CD8-positive, alpha-beta memory T cell (primary cell): ENCODE data around the gene SLC43A2. TPM values are rescaled to one million over a fixed set of nuclear protein-coding genes. Genes with fewer than 3 reads are reported as not detected.

ENCODE experiments used
- CTCF ChIA-PET: fragments of 350-600 bp; sonication (Branson Sonifier 250); formaldehyde crosslinking; loops from one replicate; lab custom pipeline; 2021; ENCODE audit warnings: antibody characterized with exemption; lab: Charles Lee
- POLR2A ChIA-PET: fragments of 350-600 bp; sonication (Branson Sonifier 250); formaldehyde crosslinking; loops from one replicate; lab custom pipeline; 2021; ENCODE audit warnings: antibody characterized with exemption; lab: Charles Lee
- DNase-seq, 5 donors: peaks; one replicate each; pipeline versions ENCODE4 v3.0.0 to v3.0.0-alpha.2; 2020 to 2022; ENCODE audit warnings: mixed read lengths in 1 of 5
- H3K27ac ChIP-seq: one replicate; pipeline ENCODE4 v1.7.0; 2013; ENCODE audit warnings: low read depth, mild to moderate bottlenecking, low read length, moderate library complexity
- H3K27me3 ChIP-seq: 2 replicates; pipeline ENCODE4 v1.7.0; 2013; ENCODE audit warnings: low read length, mild to moderate bottlenecking; ENCODE audit not compliant: insufficient read depth, poor library complexity, severe bottlenecking
- H3K36me3 ChIP-seq: 2 replicates; pipeline ENCODE4 v1.7.0; 2013; ENCODE audit warnings: mild to moderate bottlenecking, low read length, moderate library complexity; ENCODE audit not compliant: insufficient read depth
- H3K4me1 ChIP-seq: 2 replicates; pipeline ENCODE4 v1.7.0; 2013; ENCODE audit warnings: mild to moderate bottlenecking, low read length, moderate library complexity; ENCODE audit not compliant: insufficient read depth
- H3K4me3 ChIP-seq: 2 replicates; pipeline ENCODE4 v1.7.0; 2013; ENCODE audit warnings: mild to moderate bottlenecking, low read length
- H3K9me3 ChIP-seq: 2 replicates; pipeline ENCODE4 v1.7.0; 2013; ENCODE audit warnings: mild to moderate bottlenecking, low read length
- H3K27ac Mint-ChIP-seq, 8 donors: one replicate each; pipeline ENCODE4 v1.8.0; 2020 to 2021; ENCODE audit warnings: mixed read lengths in 8 of 8, mild to moderate bottlenecking in 6 of 8, inconsistent platforms in 3 of 8, moderate library complexity in 3 of 8
- H3K27me3 Mint-ChIP-seq, 2 donors: one replicate each; pipeline ENCODE4 v1.8.0; 2020 to 2021; ENCODE audit warnings: mixed read lengths in 2 of 2, mild to moderate bottlenecking in 1 of 2, moderate library complexity in 1 of 2
- H3K36me3 Mint-ChIP-seq, 3 donors: one replicate each; pipeline ENCODE4 v1.8.0; 2020 to 2021; ENCODE audit warnings: mixed read lengths in 3 of 3, inconsistent platforms in 1 of 3, mild to moderate bottlenecking in 1 of 3
- H3K4me1 Mint-ChIP-seq, 3 donors: one replicate each; pipeline ENCODE4 v1.8.0; 2020 to 2021; ENCODE audit warnings: mixed read lengths in 3 of 3, inconsistent platforms in 1 of 3, mild to moderate bottlenecking in 1 of 3
- H3K4me3 Mint-ChIP-seq, 7 donors: one replicate each; pipeline ENCODE4 v1.8.0; 2020 to 2021; ENCODE audit warnings: mixed read lengths in 7 of 7, mild to moderate bottlenecking in 6 of 7, moderate library complexity in 4 of 7, inconsistent platforms in 2 of 7
- H3K9me3 Mint-ChIP-seq, 5 donors: one replicate each; pipeline ENCODE4 v1.8.0; 2020 to 2022; ENCODE audit warnings: mixed read lengths in 5 of 5, mild to moderate bottlenecking in 3 of 5, moderate library complexity in 2 of 5, inconsistent platforms in 1 of 5
- polyA plus RNA-seq: library from polyadenylated mRNA; unstranded; fragments of 300-500 nt; fragmentation: Illumina TruSeq; gene quantifications from one replicate; pipeline ENCODE4 v1.2.3, GENCODE V29; 2021
- total RNA-seq, 2 experiments: library from RNA; stranded (reverse); gene quantifications; one replicate each; pipeline ENCODE4 v1.2.3, GENCODE V29; 2021

SLC43A2 gene
- total and polyA plus RNA-seq, 3 experiments from 2014 or later = 1.6 to 10.2 (median 9.0) TPM

- Mint-ChIP-seq H3K27me3 (peaks cover 0 to 4% of the 10 kb centered on the region in 2 donors), H3K4me1 (peaks cover 10 to 24% (median 11%) of the 10 kb centered on the region in 3 donors)
- POLR2A ChIA-PET = no interaction called here
Measured at GRCh38 chr17:1625581-1625980, 3.1 kb downstream of the SLC43A2 start.

GRCh38 chr17:1625053-1625452 lies 3.6 kb downstream of the SLC43A2 start:
- no peaks in the 10 kb centered on the region for H3K36me3 ChIP-seq
- Mint-ChIP-seq H3K9me3 (no peaks in the 10 kb centered on the region), H3K4me1 (peaks cover 7 to 21% (median 7%) of the 10 kb centered on the region in 3 donors), H3K4me3 (peak overlapping the region in 1 of 7 donors; percentile 73), H3K27me3 (peaks cover 0 to 6% of the 10 kb centered on the region in 2 donors), H3K27ac (no peak overlapping the region), H3K36me3 (peaks cover 0 to 7% (median 0%) of the 10 kb centered on the region in 3 donors)
- POLR2A ChIA-PET = no interaction called here
- no peak overlapping the region for H3K4me3 ChIP-seq
- CTCF ChIA-PET = no interaction called here
- no peaks in the 10 kb centered on the region for H3K27me3 ChIP-seq
- H3K27ac ChIP-seq = no peak overlapping the region
- H3K9me3 ChIP-seq = no peaks in the 10 kb centered on the region
- H3K4me1 ChIP-seq = peaks cover 17% of the 10 kb centered on the region
- DNase-seq = no peak

More at GRCh38 chr17:1625581-1625980, 3.1 kb downstream of the SLC43A2 start:
- Mint-ChIP-seq H3K9me3 (peaks cover 0 to 2% (median 0%) of the 10 kb centered on the region in 5 donors), H3K36me3 (peaks cover 0 to 7% (median 0%) of the 10 kb centered on the region in 3 donors), H3K4me3 (peak overlapping the region in 2 of 7 donors; percentile 54 to 73), H3K27ac (peak overlapping the region in 1 of 8 donors; percentile 20)
- Histone ChIP-seq H3K4me1 (peaks cover 17% of the 10 kb centered on the region), H3K4me3 (no peak overlapping the region), H3K27ac (no peak overlapping the region), H3K27me3 (no peaks in the 10 kb centered on the region), H3K36me3 (no peaks in the 10 kb centered on the region), H3K9me3 (no peaks in the 10 kb centered on the region)
- CTCF ChIA-PET = no interaction called here
- DNase-seq = no peak

DNA sequence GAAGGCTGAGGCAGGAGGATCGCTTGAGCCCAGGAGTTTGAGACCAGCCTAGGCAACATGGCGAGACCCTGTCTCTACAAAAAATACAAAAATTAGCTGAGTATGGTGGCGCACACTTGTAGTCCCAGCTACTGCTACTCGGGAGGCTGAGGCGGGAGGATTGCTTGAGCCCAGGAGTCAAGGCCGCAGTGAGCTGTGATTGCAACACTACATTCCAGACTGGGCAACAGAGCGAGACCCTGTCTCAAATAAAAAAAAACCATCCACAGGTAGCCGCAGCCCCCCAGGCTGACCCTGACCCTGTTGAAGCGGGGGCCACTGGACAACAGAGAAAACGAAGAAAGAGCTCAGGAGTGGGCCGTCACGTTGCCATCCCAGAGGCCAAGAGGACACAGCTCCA lies 4.0 kb downstream of the SLC43A2 start:
- POLR2A ChIA-PET = no interaction called here
- Histone ChIP-seq H3K27ac (no peak overlapping the region), H3K36me3 (no peaks in the 10 kb centered on the region), H3K9me3 (no peaks in the 10 kb centered on the region), H3K4me3 (no peak overlapping the region), H3K27me3 (no peaks in the 10 kb centered on the region), H3K4me1 (peaks cover 15% of the 10 kb centered on the region)
- H3K4me1 Mint-ChIP-seq = peaks cover 5 to 19% (median 6%) of the 10 kb centered on the region in 3 donors
- H3K27ac Mint-ChIP-seq = no peak overlapping the region
- peaks cover 0 to 6% of the 10 kb centered on the region in 2 donors for H3K27me3 Mint-ChIP-seq
- no peaks in the 10 kb centered on the region for H3K9me3 Mint-ChIP-seq
- H3K4me3 Mint-ChIP-seq = no peak overlapping the region
- no peak for DNase-seq
- CTCF ChIA-PET = no interaction called here
- peaks cover 0 to 7% (median 0%) of the 10 kb centered on the region in 3 donors for H3K36me3 Mint-ChIP-seq

- ChIA-PET CTCF (interaction anchor here (1.2 kb wide), 1 partner anchor 258 kb away, joined by 4 read pairs; no protein-coding TSS in a partner anchor), POLR2A (no interaction called here)
- Mint-ChIP-seq H3K36me3 (peaks cover 0 to under 1% (median 0%) of the 10 kb centered on the region in 3 donors), H3K27me3 (peaks cover 0 to 6% of the 10 kb centered on the region in 2 donors), H3K27ac (no peak overlapping the region), H3K9me3 (no peaks in the 10 kb centered on the region), H3K4me3 (peak overlapping the region in 1 of 7 donors; percentile 32), H3K4me1 (peaks cover 4 to 13% (median 6%) of the 10 kb centered on the region in 3 donors)
- H3K4me1 ChIP-seq = peaks cover 11% of the 10 kb centered on the region
- no peaks in the 10 kb centered on the region for H3K9me3 ChIP-seq
- H3K36me3 ChIP-seq = no peaks in the 10 kb centered on the region
- no peak for DNase-seq
- no peaks in the 10 kb centered on the region for H3K27me3 ChIP-seq
- no peak overlapping the region for H3K4me3 ChIP-seq
- H3K27ac ChIP-seq = no peak overlapping the region
Measured at GRCh38 chr17:1623057-1623630, 5.5 kb downstream of the SLC43A2 start.

DNA sequence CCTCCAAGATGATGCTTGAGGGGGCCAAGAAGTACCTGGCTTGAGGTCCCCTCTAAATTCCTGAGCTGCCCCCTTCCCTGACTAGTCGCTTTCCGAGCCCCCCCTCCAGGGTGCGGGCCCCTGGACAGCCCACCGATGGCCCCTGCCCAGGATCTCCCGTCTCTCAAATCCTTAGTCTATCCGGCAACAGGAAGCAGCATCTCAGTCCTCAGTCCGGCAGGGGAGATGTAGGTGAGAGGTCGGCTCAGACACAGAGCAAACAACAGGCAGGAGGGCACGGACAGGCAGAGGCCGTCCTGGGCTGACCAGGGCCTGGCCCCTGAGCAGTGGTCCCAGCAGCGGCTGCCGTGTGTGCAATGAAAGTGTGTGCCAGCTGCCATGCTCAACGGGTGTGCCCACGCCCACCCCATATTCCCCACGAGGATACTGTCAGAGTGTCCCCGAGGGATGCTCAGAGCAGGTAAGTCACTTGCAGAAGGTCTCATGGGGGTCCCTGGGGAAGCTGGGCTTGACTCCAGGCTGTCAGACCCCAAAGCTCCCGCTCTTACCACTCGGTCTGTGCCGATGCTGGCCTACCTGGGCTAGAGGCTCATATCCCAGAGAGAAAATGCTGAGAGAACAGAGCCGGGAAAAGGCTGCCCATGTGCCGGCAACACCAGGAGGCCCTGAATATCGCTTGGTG lies 7.2 kb downstream of the SLC43A2 start:
- Histone ChIP-seq H3K9me3 (no peaks in the 10 kb centered on the region), H3K4me1 (no peaks in the 10 kb centered on the region), H3K27ac (no peak overlapping the region), H3K4me3 (no peak overlapping the region), H3K27me3 (no peaks in the 10 kb centered on the region), H3K36me3 (no peaks in the 10 kb centered on the region)
- peaks cover 0 to 2% of the 10 kb centered on the region in 2 donors for H3K27me3 Mint-ChIP-seq
- no peaks in the 10 kb centered on the region for H3K9me3 Mint-ChIP-seq
- H3K27ac Mint-ChIP-seq = no peak overlapping the region
- H3K4me3 Mint-ChIP-seq = peak overlapping the region in 1 of 7 donors; percentile 27
- CTCF ChIA-PET = interaction anchor here (1.2 kb wide), 1 partner anchor 256 kb away, joined by 4 read pairs; no protein-coding TSS in a partner anchor
- no peak for DNase-seq
- POLR2A ChIA-PET = no interaction called here
- no peaks in the 10 kb centered on the region for H3K36me3 Mint-ChIP-seq
- H3K4me1 Mint-ChIP-seq = peaks cover 0 to 1% (median 0%) of the 10 kb centered on the region in 3 donors

DNA sequence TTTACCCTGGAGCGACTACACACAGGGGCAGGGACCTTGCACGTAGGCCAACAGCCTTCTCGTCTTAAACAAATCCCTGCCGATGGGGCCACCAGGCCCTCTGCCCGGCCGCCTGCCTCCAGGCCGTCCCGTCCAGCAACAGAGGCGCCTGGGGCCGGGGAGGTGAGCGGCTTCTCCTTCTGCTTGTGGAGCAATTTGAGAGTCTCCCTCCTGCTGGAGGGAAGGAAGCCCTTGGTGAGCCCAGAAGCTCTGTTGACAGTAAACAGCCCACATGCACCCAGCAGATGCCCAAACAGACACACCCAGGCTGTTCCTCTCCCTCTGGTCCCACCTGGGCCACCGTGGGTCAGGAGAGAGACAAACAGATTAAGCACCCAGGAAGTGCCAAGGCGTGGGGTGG lies 8.1 kb downstream of the SLC43A2 start:
- Mint-ChIP-seq H3K36me3 (no peaks in the 10 kb centered on the region), H3K9me3 (no peaks in the 10 kb centered on the region), H3K4me1 (no peaks in the 10 kb centered on the region), H3K27me3 (peaks cover 0 to 1% of the 10 kb centered on the region in 2 donors), H3K4me3 (no peak overlapping the region), H3K27ac (no peak overlapping the region)
- no peaks in the 10 kb centered on the region for H3K4me1 ChIP-seq
- DNase-seq = no peak
- H3K9me3 ChIP-seq = no peaks in the 10 kb centered on the region
- H3K36me3 ChIP-seq = no peaks in the 10 kb centered on the region
- H3K27me3 ChIP-seq = no peaks in the 10 kb centered on the region
- no peak overlapping the region for H3K27ac ChIP-seq
- H3K4me3 ChIP-seq = no peak overlapping the region
- POLR2A ChIA-PET = no interaction called here
- CTCF ChIA-PET = interaction anchor here (1.1 kb wide), 1 partner anchor 9 kb away, joined by 3 read pairs; no protein-coding TSS in a partner anchor

GRCh38 chr17:1617620-1618174 lies 10.9 kb downstream of the SLC43A2 start:
- CTCF ChIA-PET = interaction anchor here (1.2 kb wide), 1 partner anchor 12 kb away, joined by 4 read pairs; no protein-coding TSS in a partner anchor
- Mint-ChIP-seq H3K27me3 (peaks cover 0 to 1% of the 10 kb centered on the region in 2 donors), H3K9me3 (no peaks in the 10 kb centered on the region), H3K36me3 (no peaks in the 10 kb centered on the region), H3K27ac (peak overlapping the region in 1 of 8 donors; percentile 54), H3K4me3 (peak overlapping the region in 1 of 7 donors; percentile 27), H3K4me1 (no peaks in the 10 kb centered on the region)
- H3K27me3 ChIP-seq = no peaks in the 10 kb centered on the region
- H3K36me3 ChIP-seq = no peaks in the 10 kb centered on the region
- no peak for DNase-seq
- no peaks in the 10 kb centered on the region for H3K9me3 ChIP-seq
- H3K27ac ChIP-seq = no peak overlapping the region
- no peaks in the 10 kb centered on the region for H3K4me1 ChIP-seq
- no peak overlapping the region for H3K4me3 ChIP-seq
- POLR2A ChIA-PET = interaction anchor here (0.7 to 0.9 kb wide), 2 partner anchors 11 to 13 kb away, joined by 3 read pairs; partner anchors contain the start of gene SLC43A2
